H9 (cell line): Measurements from ENCODE around the gene TMEFF2. TPM values are rescaled to one million over a fixed set of nuclear protein-coding genes. Genes with fewer than 3 reads are reported as not detected.

Experiments used
- DNase-seq: peaks from one replicate; pipeline ENCODE4 v3.0.0-alpha.2; 2017
- H2AFZ ChIP-seq: one replicate; pipeline ENCODE4 v1.6.1; 2013; ENCODE audit warnings: mild to moderate bottlenecking, low read length, control low read depth, moderate library complexity
- H2AK5ac ChIP-seq: 2 replicates; pipeline ENCODE4 v1.6.1; 2013; ENCODE audit warnings: low read length, control low read depth, mixed read lengths; ENCODE audit not compliant: insufficient read length
- H2BK120ac ChIP-seq: one replicate; pipeline ENCODE4 v1.6.1; 2013; ENCODE audit warnings: low read depth, mild to moderate bottlenecking, low read length, control low read depth, inconsistent platforms; ENCODE audit not compliant: poor library complexity, severe bottlenecking
- H2BK12ac ChIP-seq: 2 replicates; pipeline ENCODE4 v1.6.1; 2013; ENCODE audit warnings: low read length, control low read depth, mixed read lengths, low read depth; ENCODE audit not compliant: insufficient read length
- H2BK15ac ChIP-seq: 2 replicates; pipeline ENCODE4 v1.6.1; 2013; ENCODE audit warnings: low read depth, low read length, control low read depth
- H2BK20ac ChIP-seq: one replicate; pipeline ENCODE4 v1.6.1; 2013; ENCODE audit warnings: low read depth, mild to moderate bottlenecking, low read length, control low read depth, inconsistent platforms; ENCODE audit not compliant: poor library complexity, severe bottlenecking
- H2BK5ac ChIP-seq: 2 replicates; pipeline ENCODE4 v1.6.1; 2013; ENCODE audit warnings: low read length, control low read depth, mixed read lengths; ENCODE audit not compliant: insufficient read length
- H3K14ac ChIP-seq: 2 replicates; pipeline ENCODE4 v1.6.1; 2013; ENCODE audit warnings: low read length, control low read depth; ENCODE audit not compliant: insufficient read depth
- H3K18ac ChIP-seq: 2 replicates; pipeline ENCODE4 v1.6.1; 2013; ENCODE audit warnings: low read depth, mild to moderate bottlenecking, mixed read lengths, low read length, control low read depth; ENCODE audit not compliant: insufficient read length
- H3K23ac ChIP-seq: 2 replicates; pipeline ENCODE4 v1.6.1; 2013; ENCODE audit warnings: low read length, control low read depth, mixed read lengths, low read depth; ENCODE audit not compliant: insufficient read length
- H3K23me2 ChIP-seq: 2 replicates; pipeline ENCODE4 v1.6.1; 2013; ENCODE audit warnings: low read depth, mild to moderate bottlenecking, mixed read lengths, low read length, control low read depth; ENCODE audit not compliant: insufficient read length, poor library complexity, severe bottlenecking
- H3K27ac ChIP-seq: 2 replicates; pipeline ENCODE4 v1.5.1; 2013; ENCODE audit warnings: low read length, control low read depth, mixed read lengths, low read depth; ENCODE audit not compliant: insufficient read length
- H3K27me3 ChIP-seq: 2 replicates; pipeline ENCODE4 v1.6.1; 2013; ENCODE audit warnings: low read length, control low read depth, inconsistent platforms; ENCODE audit not compliant: insufficient read depth
- H3K4ac ChIP-seq: 2 replicates; pipeline ENCODE4 v1.6.1; 2013; ENCODE audit warnings: low read depth, mild to moderate bottlenecking, control low read depth, inconsistent platforms, low read length, moderate library complexity
- H3K4me1 ChIP-seq: 2 replicates; pipeline ENCODE4 v1.6.1; 2013; ENCODE audit warnings: low read length, control low read depth, inconsistent platforms; ENCODE audit not compliant: insufficient read depth
- H3K4me2 ChIP-seq: 2 replicates; pipeline ENCODE4 v1.6.1; 2013; ENCODE audit warnings: low read length, control low read depth, mixed read lengths; ENCODE audit not compliant: insufficient read length, insufficient read depth
- H3K56ac ChIP-seq: 2 replicates; pipeline ENCODE4 v1.6.1; 2013; ENCODE audit warnings: low read depth, mild to moderate bottlenecking, mixed read lengths, low read length, control low read depth; ENCODE audit not compliant: insufficient read length
- H3K79me1 ChIP-seq: 2 replicates; pipeline ENCODE4 v1.6.1; 2013; ENCODE audit warnings: low read depth, mild to moderate bottlenecking, moderate library complexity, low read length, control low read depth, inconsistent platforms; ENCODE audit not compliant: insufficient read depth, poor library complexity, severe bottlenecking
- H3K79me2 ChIP-seq: 2 replicates; pipeline ENCODE4 v1.6.1; 2013; ENCODE audit warnings: low read length, control low read depth, inconsistent platforms; ENCODE audit not compliant: insufficient read depth
- H3K9ac ChIP-seq: 2 replicates; pipeline ENCODE4 v1.6.1; 2013; ENCODE audit warnings: low read length, control low read depth, mixed read lengths; ENCODE audit not compliant: insufficient read length; ENCODE audit errors: extremely low read depth
- H3K9me3 ChIP-seq: one replicate; pipeline ENCODE4 v1.6.1; 2013; ENCODE audit warnings: low read depth, low read length, inconsistent platforms; ENCODE audit not compliant: control insufficient read depth
- H3T11ph ChIP-seq: one replicate; pipeline ENCODE4 v1.6.1; 2013; ENCODE audit warnings: mild to moderate bottlenecking, low read length, control low read depth, inconsistent platforms
- H4K20me1 ChIP-seq: one replicate; pipeline ENCODE4 v1.6.1; 2013; ENCODE audit not compliant: control insufficient read depth, insufficient read length, insufficient read depth
- H4K5ac ChIP-seq: 2 replicates; pipeline ENCODE4 v1.6.1; 2013; ENCODE audit warnings: low read depth, mild to moderate bottlenecking, mixed read lengths, low read length, control low read depth; ENCODE audit not compliant: insufficient read length
- H4K8ac ChIP-seq: replicated peaks from 2 replicates; pipeline ENCODE4 v1.6.1; 2013; ENCODE audit warnings: low read length, control low read depth, mixed read lengths, low read depth; ENCODE audit not compliant: insufficient read length
- H4K91ac ChIP-seq: 2 replicates; pipeline ENCODE4 v1.6.1; 2013; ENCODE audit warnings: low read depth, mild to moderate bottlenecking, moderate library complexity, mixed read lengths, low read length, control low read depth; ENCODE audit not compliant: insufficient read length
- H3K27ac Mint-ChIP-seq, 3 experiments: 2 replicates in 2 of 3; 3 replicates in 1 of 3; pipeline ENCODE4 v1.8.0; 2020 to 2021; ENCODE audit warnings: mixed read lengths in 3 of 3, mild to moderate bottlenecking in 1 of 3, moderate library complexity in 1 of 3
- H3K27me3 Mint-ChIP-seq: 2 replicates; pipeline ENCODE4 v1.8.0; 2021; ENCODE audit warnings: low read depth, mild to moderate bottlenecking, moderate library complexity, mixed read lengths
- H3K36me3 Mint-ChIP-seq, 3 experiments: 2 replicates in 2 of 3; 3 replicates in 1 of 3; pipeline ENCODE4 v1.8.0; 2020 to 2021; ENCODE audit warnings: low read depth in 3 of 3, mixed read lengths in 3 of 3; ENCODE audit not compliant: insufficient read depth in 1 of 3
- H3K4me1 Mint-ChIP-seq, 2 experiments: 2 replicates each; pipeline ENCODE4 v1.8.0; 2020; ENCODE audit warnings: mixed read lengths in 2 of 2
- H3K4me3 Mint-ChIP-seq, 2 experiments: 2 replicates in 1 of 2; 3 replicates in 1 of 2; pipeline ENCODE4 v1.8.0; 2020 to 2021; ENCODE audit warnings: mild to moderate bottlenecking in 2 of 2, mixed read lengths in 2 of 2, moderate library complexity in 1 of 2
- H3K9me3 Mint-ChIP-seq, 2 experiments: 2 replicates in 1 of 2; 3 replicates in 1 of 2; pipeline ENCODE4 v1.8.0; 2020; ENCODE audit warnings: mild to moderate bottlenecking in 2 of 2, mixed read lengths in 2 of 2, moderate library complexity in 1 of 2
- WGBS: extraction: QIAGEN DNeasy Blood & Tissue Kit; methylation state at CpG from one replicate; pipeline ENCODE4 v1.1.7; 2013; ENCODE audit warnings: missing lambda C conversion rate, low lambda C conversion rate, mixed read lengths; ENCODE audit not compliant: insufficient read length; ENCODE audit errors: extremely low coverage; 5-methylcytosine and 5-hydroxymethylcytosine counted together
- total RNA-seq: library from RNA; stranded (reverse); gene quantifications from 2 replicates; pipeline ENCODE4 v1.2.1, GENCODE V29; 2021
- TF ChIP-seq, protein P1 (sequence below): fragments of 200-600 bp; sonication (generic); conservative IDR thresholded peaks from 3 replicates; pipeline ENCODE4 v1.8.0; 2021; ENCODE audit warnings: antibody characterized with exemption, mild to moderate bottlenecking

The TMEFF2 gene
- total RNA-seq, 1 experiment from 2014 or later = 0.39 TPM

DNA sequence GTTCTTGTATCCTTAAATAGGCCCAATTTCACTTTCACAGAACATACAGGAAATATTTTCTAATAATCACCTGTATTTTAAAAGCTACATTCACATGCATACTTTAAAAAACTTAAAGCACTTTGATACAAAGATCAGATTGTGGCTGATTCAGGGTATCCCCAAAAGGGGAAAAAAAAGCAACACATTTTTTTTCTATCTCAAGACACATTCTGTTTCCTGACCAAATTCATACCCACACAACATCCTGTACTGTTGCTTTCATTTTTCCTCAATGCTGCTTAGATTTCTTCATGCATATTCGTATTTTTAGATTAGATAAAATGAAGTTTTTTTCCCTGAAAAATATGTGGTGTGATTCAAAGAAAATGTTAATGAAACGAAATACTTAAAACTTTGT is 122.5 kb downstream of the TMEFF2 start:
- Histone ChIP-seq H3K79me2 (no peaks in the 10 kb centered on the region), H3K4me2 (no peak overlapping the region), H2BK120ac (no peak overlapping the region), H3K9me3 (no peaks in the 10 kb centered on the region), H3K23ac (no peak overlapping the region), H3K56ac (no peak overlapping the region), H4K91ac (no peak overlapping the region), H2AFZ (no peak overlapping the region), H3K23me2 (no peaks in the 10 kb centered on the region), H3K79me1 (no peaks in the 10 kb centered on the region), H3K4me1 (no peaks in the 10 kb centered on the region; the same call in 1 of the 2 replicates), H3K4ac (no peak overlapping the region), H2BK5ac (no peak overlapping the region), H3K9ac (no peak overlapping the region), H2BK12ac (no peak overlapping the region), H4K8ac (no peak overlapping the region), H3T11ph (no peak overlapping the region), H3K27me3 (no peaks in the 10 kb centered on the region), H3K18ac (no peak overlapping the region), H3K27ac (no peak overlapping the region), H4K20me1 (no peaks in the 10 kb centered on the region), H4K5ac (no peak overlapping the region), H2BK20ac (no peak overlapping the region), H2AK5ac (no peak overlapping the region), H3K14ac (no peak overlapping the region), H2BK15ac (no peak overlapping the region)
- WGBS = no CpG with 5 or more reads among the region's 2 CpGs
- no peaks in the 10 kb centered on the region for H3K27me3 Mint-ChIP-seq
- no peaks in the 10 kb centered on the region for H3K36me3 Mint-ChIP-seq
- H3K9me3 Mint-ChIP-seq = no peaks in the 10 kb centered on the region
- TF ChIP-seq, protein P1, sequence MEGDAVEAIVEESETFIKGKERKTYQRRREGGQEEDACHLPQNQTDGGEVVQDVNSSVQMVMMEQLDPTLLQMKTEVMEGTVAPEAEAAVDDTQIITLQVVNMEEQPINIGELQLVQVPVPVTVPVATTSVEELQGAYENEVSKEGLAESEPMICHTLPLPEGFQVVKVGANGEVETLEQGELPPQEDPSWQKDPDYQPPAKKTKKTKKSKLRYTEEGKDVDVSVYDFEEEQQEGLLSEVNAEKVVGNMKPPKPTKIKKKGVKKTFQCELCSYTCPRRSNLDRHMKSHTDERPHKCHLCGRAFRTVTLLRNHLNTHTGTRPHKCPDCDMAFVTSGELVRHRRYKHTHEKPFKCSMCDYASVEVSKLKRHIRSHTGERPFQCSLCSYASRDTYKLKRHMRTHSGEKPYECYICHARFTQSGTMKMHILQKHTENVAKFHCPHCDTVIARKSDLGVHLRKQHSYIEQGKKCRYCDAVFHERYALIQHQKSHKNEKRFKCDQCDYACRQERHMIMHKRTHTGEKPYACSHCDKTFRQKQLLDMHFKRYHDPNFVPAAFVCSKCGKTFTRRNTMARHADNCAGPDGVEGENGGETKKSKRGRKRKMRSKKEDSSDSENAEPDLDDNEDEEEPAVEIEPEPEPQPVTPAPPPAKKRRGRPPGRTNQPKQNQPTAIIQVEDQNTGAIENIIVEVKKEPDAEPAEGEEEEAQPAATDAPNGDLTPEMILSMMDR = no peak
- no peak overlapping the region for H3K4me3 Mint-ChIP-seq
- peaks cover 5 to 7% of the 10 kb centered on the region in 2 experiments; a peak in 3 of 4 replicates for H3K4me1 Mint-ChIP-seq
- no peak overlapping the region for H3K27ac Mint-ChIP-seq
- DNase-seq = no peak
